MM.1S (cell line): ENCODE results near the gene KCNQ5.

Experiments used
- CTCF ChIP-seq: fragments of 300-600 bp; sonication (generic); IDR thresholded peaks from 2 replicates; pipeline ENCODE4 v1.5.1; 2016; ENCODE audit warnings: antibody characterized with exemption, low read length, mixed read lengths
- EZH2phosphoT487 ChIP-seq: fragments of 300-600 bp; sonication (generic); IDR thresholded peaks from 2 replicates; pipeline ENCODE4 v1.6.1; 2018; ENCODE audit warnings: antibody characterized with exemption, low read length

DNA sequence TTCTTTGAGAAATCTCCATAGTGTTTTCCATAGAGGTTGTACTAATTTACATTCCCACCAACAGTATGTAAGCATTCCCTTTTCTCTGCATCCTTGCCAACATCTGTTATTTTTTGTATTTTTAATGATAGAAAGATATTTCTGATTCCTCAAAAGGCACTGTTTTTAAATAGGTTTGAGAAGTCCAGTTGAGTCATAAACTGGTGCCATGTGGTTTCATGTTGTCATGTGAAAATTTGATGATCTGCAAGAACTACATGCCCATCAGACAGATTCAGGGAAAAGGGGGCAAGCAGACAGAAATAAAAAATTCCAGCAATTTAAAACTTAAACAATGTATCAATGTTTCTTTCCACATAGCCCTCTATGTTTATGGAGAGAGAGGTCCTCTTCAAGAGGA is 227.5 kb downstream of the KCNQ5 start:
- TF ChIP-seq CTCF, result no peak
- no peak for TF ChIP-seq EZH2phosphoT487
